T-helper 17 cell (primary cell): ENCODE measurements around the gene SNX32. TPM values are rescaled to one million over a fixed set of nuclear protein-coding genes. Genes with fewer than 3 reads are reported as not detected.

ENCODE experiments used
- ATAC-seq: fragments of 150-1000 bp; cut with Tn5 transposase; 2 replicates; pipeline ENCODE4 v1.10.0; 2021; ENCODE audit warnings: mild to moderate bottlenecking, moderate library complexity
- DNase-seq, 3 donors: peaks; one replicate each; pipeline versions ENCODE4 v3.0.0 to v3.0.0-alpha.2; 2020 to 2021
- H3K9me3 ChIP-seq: one replicate; pipeline ENCODE4 v1.7.0; 2013; ENCODE audit warnings: low read length, mild to moderate bottlenecking; ENCODE audit not compliant: control insufficient read depth, poor library complexity, severe bottlenecking
- H3K27ac Mint-ChIP-seq: one replicate; pipeline ENCODE4 v1.8.0; 2022; ENCODE audit warnings: mild to moderate bottlenecking, moderate library complexity, mixed read lengths
- H3K27me3 Mint-ChIP-seq: one replicate; pipeline ENCODE4 v1.8.0; 2022; ENCODE audit warnings: mixed read lengths
- H3K36me3 Mint-ChIP-seq: one replicate; pipeline ENCODE4 v1.8.0; 2022; ENCODE audit warnings: low read depth, mixed read lengths
- H3K4me1 Mint-ChIP-seq: one replicate; pipeline ENCODE4 v1.8.0; 2022; ENCODE audit warnings: mild to moderate bottlenecking, mixed read lengths
- H3K4me3 Mint-ChIP-seq: one replicate; pipeline ENCODE4 v1.8.0; 2022; ENCODE audit warnings: mild to moderate bottlenecking, moderate library complexity, mixed read lengths
- total RNA-seq, 4 donors: library from RNA in 2 of 4; stranded (reverse) in 2 of 4; gene quantifications; one replicate each; pipeline ENCODE4 v1.2.3 and lab custom pipeline; 2022 to 2026

Gene SNX32
- total RNA-seq, 2 donors from 2014 or later, result 0.27 to 0.34 TPM

GRCh38 chr11:65900125-65900898 is 66.5 kb downstream of the SNX32 start, which contains the start of gene FOSL1:
Gene FOSL1, minus strand, starts transcription at chr11:65900388. Its CDS starts 49 bp downstream, at chr11:65900339.
- ATAC-seq, result peak; percentile 97
- H3K36me3 Mint-ChIP-seq, result no peaks in the 10 kb centered on the region
- H3K27ac Mint-ChIP-seq, result peak within 1 kb of the TSS; percentile 90
- peak within 1 kb of the TSS; percentile 81 for H3K4me3 Mint-ChIP-seq
- peak; percentile 92 to 96 (median 95) for DNase-seq
- H3K4me1 Mint-ChIP-seq, result peaks cover 3% of the 10 kb centered on the region
- H3K9me3 ChIP-seq, result no peaks in the 10 kb centered on the region
- peaks cover 4% of the 10 kb centered on the region for H3K27me3 Mint-ChIP-seq

- ATAC-seq (no peak), DNase-seq (no peak)
- no peaks in the 10 kb centered on the region for H3K9me3 ChIP-seq
- H3K27ac Mint-ChIP-seq, result peak overlapping the region; percentile 90
- H3K36me3 Mint-ChIP-seq, result no peaks in the 10 kb centered on the region
- peaks cover 4% of the 10 kb centered on the region for H3K27me3 Mint-ChIP-seq
- H3K4me1 Mint-ChIP-seq, result peaks cover 2% of the 10 kb centered on the region
- peak overlapping the region; percentile 63 for H3K4me3 Mint-ChIP-seq
These were observed 67.1 kb downstream of the SNX32 start for GRCh38 chr11:65900899-65901180.

GRCh38 chr11:65903068-65903481 is 69.3 kb downstream of the SNX32 start:
- H3K4me1 Mint-ChIP-seq, result peaks cover 2% of the 10 kb centered on the region
- H3K9me3 ChIP-seq, result no peaks in the 10 kb centered on the region
- H3K36me3 Mint-ChIP-seq, result no peaks in the 10 kb centered on the region
- peak overlapping the region; percentile 90 for H3K27ac Mint-ChIP-seq
- ATAC-seq, result no peak
- H3K27me3 Mint-ChIP-seq, result peaks cover 4% of the 10 kb centered on the region
- no peak for DNase-seq
- H3K4me3 Mint-ChIP-seq, result no peak overlapping the region

Other genes with a start within 250 kb of the SNX32 start
- gene KCNK7, start 238.2 kb upstream of the SNX32 start, total RNA-seq, result 1 to 10 TPM; 4.7 to 5.7 TPM
- gene MAP3K11, start 219.7 kb upstream of the SNX32 start, total RNA-seq, result 10 to 100 TPM; 63.1 to 64.6 TPM
- 10 to 100 TPM; 56.0 to 60.5 TPM for gene PCNX3, start 218.2 kb upstream of the SNX32 start, total RNA-seq
- gene SIPA1, start 195.9 kb upstream of the SNX32 start, total RNA-seq, result 100 to 1,000 TPM; 142 to 182 TPM
- gene RELA, start 171.0 kb upstream of the SNX32 start, total RNA-seq, result 100 to 1,000 TPM; 302 to 378 TPM
- 100 to 1,000 TPM; 120 to 123 TPM for gene KAT5, start 121.7 kb upstream of the SNX32 start, total RNA-seq
- 10 to 100 TPM; 30.8 to 34.3 TPM for gene RNASEH2C, start 113.2 kb upstream of the SNX32 start, total RNA-seq
- gene AP5B1, start 53.0 kb upstream of the SNX32 start, total RNA-seq, result 10 to 100 TPM; 12.5 to 17.4 TPM
- under 1 TPM in 1 of 2 donors, not detected in 1; 0.39 TPM for gene OVOL1, start 46.9 kb upstream of the SNX32 start, total RNA-seq
- gene CFL1, start 24.2 kb downstream of the SNX32 start, total RNA-seq, result 100 to 1,000 TPM; 642 to 738 TPM
- gene MUS81, start 26.5 kb downstream of the SNX32 start, total RNA-seq, result 10 to 100 TPM; 44.9 to 55.0 TPM
- 1 to 10 TPM; 5.1 to 8.0 TPM for gene EFEMP2, start 38.8 kb downstream of the SNX32 start, total RNA-seq
- 10 to 100 TPM; 19.7 to 52.7 TPM for gene CTSW, start 45.9 kb downstream of the SNX32 start, total RNA-seq
- 10 to 100 TPM; 27.7 to 30.4 TPM for gene FIBP, start 54.5 kb downstream of the SNX32 start, total RNA-seq
- gene CCDC85B, start 56.7 kb downstream of the SNX32 start, total RNA-seq, result 10 to 100 TPM; 27.4 to 28.0 TPM
- gene FOSL1, start 66.4 kb downstream of the SNX32 start, total RNA-seq, result 1 to 10 TPM; 3.7 to 8.5 TPM
- 10 to 100 TPM; 14.1 to 18.1 TPM for gene C11orf68, start 85.1 kb downstream of the SNX32 start, total RNA-seq
- 10 to 100 TPM; 63.1 to 65.7 TPM for gene DRAP1, start 85.5 kb downstream of the SNX32 start, total RNA-seq
- gene TSGA10IP, start 111.5 kb downstream of the SNX32 start, total RNA-seq, result not detected
- 10 to 100 TPM; 74.2 to 80.9 TPM for gene SART1, start 127.8 kb downstream of the SNX32 start, total RNA-seq
- gene EIF1AD, start 168.2 kb downstream of the SNX32 start, total RNA-seq, result 100 to 1,000 TPM in 1 of 2 donors, 10 to 100 TPM in 1; 85.2 to 100 TPM
- 10 to 100 TPM; 47.5 to 58.0 TPM for gene BANF1, start 168.5 kb downstream of the SNX32 start, total RNA-seq
- not detected for gene CST6, start 178.0 kb downstream of the SNX32 start, total RNA-seq
- not detected for gene CATSPER1, start 192.5 kb downstream of the SNX32 start, total RNA-seq
- not detected for gene GAL3ST3, start 215.2 kb downstream of the SNX32 start, total RNA-seq
- gene SF3B2, start 218.4 kb downstream of the SNX32 start, total RNA-seq, result 100 to 1,000 TPM; 187 to 208 TPM
- gene PACS1, start 236.3 kb downstream of the SNX32 start, total RNA-seq, result 100 to 1,000 TPM; 215 to 227 TPM